HG03432 (cell line): Measurements from ENCODE around the gene NR4A1.
"Not testable (repeated sequence)": the region's sequence is repeated elsewhere in the genome, so short reads cannot be mapped to it uniquely, and the experiment has no call there.

Experiments
- ATAC-seq: cut with Tn5 transposase; IDR thresholded peaks from one replicate; pipeline ENCODE4 v1.9.1; 2021; ENCODE audit warnings: mild to moderate bottlenecking, moderate library complexity; ENCODE audit not compliant: unreplicated experiment

The NR4A1 gene

GRCh38 chr12:52091061-52091460 lies 39.8 kb downstream of the NR4A1 start:
- no peak for ATAC-seq

- no peak for ATAC-seq
Measured at GRCh38 chr12:52091869-52092268, 40.6 kb downstream of the NR4A1 start.

DNA sequence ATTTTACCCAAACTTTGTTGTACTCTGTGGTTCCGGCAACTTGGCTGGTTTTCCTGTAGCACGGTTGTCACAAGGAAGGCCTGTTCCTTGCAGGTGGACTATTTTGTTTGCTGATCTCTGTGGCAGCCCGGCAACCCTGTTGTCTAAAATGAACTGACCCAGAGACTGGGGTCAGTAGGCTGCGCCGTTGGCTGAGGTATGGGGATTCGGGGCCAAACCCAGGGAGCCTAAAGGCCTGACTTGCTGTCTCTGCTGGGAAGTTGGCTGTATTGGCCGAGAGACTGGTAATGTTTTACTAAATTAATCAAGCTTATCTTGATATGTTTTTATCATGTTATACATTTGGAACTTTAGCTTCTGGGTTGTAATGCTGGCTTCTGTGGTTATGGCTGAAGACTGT lies 42.1 kb downstream of the NR4A1 start:
- no peak for ATAC-seq

GRCh38 chr12:52096332-52097044 lies 45.2 kb downstream of the NR4A1 start:
- no peak for ATAC-seq

DNA sequence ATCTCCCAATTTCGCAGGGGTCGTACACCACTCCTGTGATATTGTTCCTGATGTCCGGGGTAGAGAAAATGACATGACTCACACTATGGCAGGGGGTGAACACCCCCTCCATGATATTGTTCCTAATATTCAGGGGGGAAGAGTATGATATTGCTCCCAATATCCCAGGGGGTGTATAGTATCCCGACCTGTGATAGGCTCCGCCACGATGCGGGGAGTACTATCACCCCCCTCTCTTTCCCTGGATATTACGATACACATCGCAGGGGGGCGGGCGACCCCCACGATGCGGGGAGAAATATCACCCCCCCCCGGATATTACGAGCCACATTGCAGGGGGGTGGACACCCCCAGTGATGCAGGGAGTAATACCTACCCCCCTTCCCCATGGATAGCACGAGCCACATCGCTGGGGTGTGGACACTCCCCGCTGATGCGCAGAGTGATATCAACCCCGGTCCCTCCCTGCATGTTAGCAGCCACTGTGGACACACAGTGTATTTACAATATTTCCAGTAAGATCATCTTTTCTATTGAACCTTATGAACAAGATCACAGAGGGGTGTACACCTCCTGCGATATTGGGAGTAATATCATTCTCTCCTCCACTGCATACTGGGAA lies 45.9 kb downstream of the NR4A1 start:
- no peak for ATAC-seq

GRCh38 chr12:52104431-52105089 lies 53.3 kb downstream of the NR4A1 start:
- ATAC-seq: not testable (repeated sequence)
